Middle frontal gyrus (tissue), 1 donor: ENCODE data around the gene TAX1BP3.

Experiments
- DNase-seq: peaks from one replicate; pipeline ENCODE4 v3.0.0-alpha.2; 2015; ENCODE audit warnings: low spot score; ENCODE audit errors: extremely low spot score

TAX1BP3 gene

DNA sequence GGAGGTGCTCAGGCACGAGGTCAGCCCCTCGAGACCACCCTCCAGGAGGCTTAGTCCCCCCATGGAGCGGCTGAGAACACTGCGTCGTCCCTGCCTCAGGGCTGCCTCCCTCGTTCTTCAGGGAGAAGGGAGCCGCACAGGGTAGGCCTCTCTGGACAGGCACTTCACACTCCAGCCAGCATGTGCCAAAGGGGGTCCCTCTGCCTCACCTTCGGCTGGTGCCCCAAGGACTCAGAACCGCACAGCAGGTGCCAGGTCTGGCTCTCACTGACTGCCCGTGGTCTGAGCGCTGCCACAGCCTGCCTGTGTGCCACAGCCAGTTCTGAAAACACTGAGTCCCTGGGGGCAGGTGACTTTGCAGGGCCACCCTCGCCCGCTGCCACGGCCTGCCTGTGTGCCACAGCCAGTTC lies 20.5 kb upstream of the TAX1BP3 start:
- no peak for DNase-seq

GRCh38 chr17:3688027-3688553 lies 19.7 kb upstream of the TAX1BP3 start:
- no peak for DNase-seq

- no peak for DNase-seq
Measured at GRCh38 chr17:3685174-3685573, 16.8 kb upstream of the TAX1BP3 start.

GRCh38 chr17:3683054-3683511 lies 14.7 kb upstream of the TAX1BP3 start:
- DNase-seq = no peak

DNA sequence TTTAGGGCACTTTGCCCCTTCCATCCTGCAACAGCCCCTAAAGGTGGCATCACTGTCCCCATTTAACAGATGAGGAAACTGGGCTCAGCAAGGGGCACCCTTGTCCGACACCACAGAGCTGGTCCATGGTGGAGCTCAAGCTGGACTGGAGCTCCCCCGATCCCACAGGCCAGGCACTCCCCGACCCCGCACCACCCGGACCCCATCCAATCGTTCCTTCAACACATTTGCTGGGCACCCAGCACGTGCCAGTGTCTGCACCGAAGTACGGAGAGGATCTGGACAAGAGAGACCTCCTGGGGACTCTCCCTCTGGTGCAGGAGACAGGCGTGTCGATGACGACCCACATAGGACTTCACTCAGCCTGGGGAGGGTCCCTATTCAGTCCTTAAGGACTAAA lies 13.7 kb upstream of the TAX1BP3 start:
- no peak for DNase-seq

GRCh38 chr17:3681565-3681964 lies 13.2 kb upstream of the TAX1BP3 start:
- no peak for DNase-seq

- DNase-seq = no peak
Measured at GRCh38 chr17:3681057-3681456, 12.7 kb upstream of the TAX1BP3 start.

DNA sequence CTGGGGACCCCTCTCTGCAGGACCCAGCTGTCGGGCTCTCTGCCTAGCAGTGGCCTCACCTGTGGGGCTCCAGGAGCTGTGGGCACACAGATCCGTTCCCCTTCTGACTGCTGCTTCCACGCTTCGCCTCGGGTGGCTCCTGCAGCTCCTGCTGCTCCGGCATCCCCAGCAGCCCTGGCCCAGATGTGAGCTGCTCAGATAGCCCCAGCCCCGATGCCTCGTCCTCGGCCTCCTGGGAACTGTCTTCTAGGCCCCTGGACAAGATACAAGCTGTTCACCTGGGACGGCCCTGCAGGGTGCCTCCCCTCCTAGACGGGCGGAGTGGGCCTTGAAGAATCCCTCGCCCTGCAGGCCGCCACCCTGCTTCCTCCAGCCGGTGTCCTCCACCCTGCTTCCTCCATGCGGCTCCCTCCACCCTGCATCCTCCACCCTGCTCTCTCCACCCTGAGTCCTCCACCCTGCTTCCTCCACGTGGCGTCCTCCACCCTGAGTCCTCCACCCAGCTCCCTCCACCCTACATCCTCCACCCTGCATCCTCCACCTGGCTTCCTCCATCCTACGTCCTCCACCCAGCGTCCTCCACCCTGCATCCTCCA lies 11.3 kb upstream of the TAX1BP3 start:
- DNase-seq = no peak

DNA sequence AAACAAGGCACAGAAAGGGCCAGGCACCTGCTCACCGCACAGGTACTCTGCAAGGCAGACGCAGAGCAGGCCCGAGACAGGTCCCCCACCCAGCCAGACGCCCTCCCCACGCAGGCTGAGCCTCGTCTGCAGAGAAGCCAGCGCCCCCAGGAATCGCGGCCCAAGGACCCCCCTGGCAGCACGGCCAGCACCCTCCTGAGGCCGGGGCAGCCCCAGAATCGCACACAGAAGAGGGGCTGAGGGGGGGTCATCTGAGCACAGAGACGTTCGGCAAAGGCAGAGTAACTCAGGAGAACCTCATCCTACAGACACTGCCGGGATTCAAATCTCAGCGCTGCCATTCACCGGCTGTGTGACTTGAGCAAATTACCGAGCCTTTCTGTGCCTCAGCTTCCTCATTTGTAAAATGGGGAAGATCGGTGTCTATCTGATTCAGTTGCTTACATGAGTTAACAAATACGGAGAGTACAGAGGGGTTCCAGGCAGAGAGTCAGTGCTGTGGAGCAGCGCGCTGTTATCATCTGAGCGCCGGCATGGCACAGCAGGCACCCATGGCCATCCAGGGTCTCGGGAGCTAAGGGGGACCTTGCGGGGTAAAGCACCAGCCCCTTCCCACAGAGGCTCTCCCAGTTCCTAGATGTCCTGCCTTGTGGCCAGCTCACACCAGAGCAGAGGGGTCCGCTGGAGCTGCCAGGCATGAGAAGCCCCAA lies 10.6 kb upstream of the TAX1BP3 start:
- DNase-seq = no peak

GRCh38 chr17:3678095-3678820 lies 9.9 kb upstream of the TAX1BP3 start:
- no peak for DNase-seq

- no peak for DNase-seq
Measured at GRCh38 chr17:3675886-3676285, 7.5 kb upstream of the TAX1BP3 start.

GRCh38 chr17:3672571-3672970 lies 4.2 kb upstream of the TAX1BP3 start:
- DNase-seq = no peak

DNA sequence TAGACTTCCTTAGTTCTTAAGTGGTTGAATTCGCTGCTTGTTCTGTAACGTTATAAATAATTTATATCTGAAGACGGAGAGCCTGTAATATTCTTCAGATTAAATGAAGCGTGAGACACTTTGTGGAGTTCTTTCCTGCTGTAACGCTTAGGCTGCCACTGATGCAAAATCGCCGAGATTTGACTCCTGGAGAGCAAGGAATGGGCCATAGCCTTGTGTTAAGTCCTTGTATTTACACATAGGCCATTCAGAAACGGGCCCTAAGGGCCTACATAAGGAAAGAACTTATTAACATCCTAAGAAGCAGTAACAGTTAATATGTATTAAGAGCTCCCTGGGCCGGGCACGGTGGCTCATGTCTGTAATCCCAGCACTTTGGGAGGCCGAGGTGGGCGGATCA lies 1.2 kb upstream of the TAX1BP3 start:
- DNase-seq = no peak

DNA sequence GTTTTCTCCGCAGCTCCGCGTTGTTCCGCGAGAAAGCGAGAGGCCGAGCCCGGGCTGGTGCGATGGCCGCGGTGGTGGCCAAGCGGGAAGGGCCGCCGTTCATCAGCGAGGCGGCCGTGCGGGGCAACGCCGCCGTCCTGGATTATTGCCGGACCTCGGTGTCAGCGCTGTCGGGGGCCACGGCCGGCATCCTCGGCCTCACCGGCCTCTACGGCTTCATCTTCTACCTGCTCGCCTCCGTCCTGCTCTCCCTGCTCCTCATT lies 638 bp upstream of the TAX1BP3 start:
- DNase-seq = no peak

DNA sequence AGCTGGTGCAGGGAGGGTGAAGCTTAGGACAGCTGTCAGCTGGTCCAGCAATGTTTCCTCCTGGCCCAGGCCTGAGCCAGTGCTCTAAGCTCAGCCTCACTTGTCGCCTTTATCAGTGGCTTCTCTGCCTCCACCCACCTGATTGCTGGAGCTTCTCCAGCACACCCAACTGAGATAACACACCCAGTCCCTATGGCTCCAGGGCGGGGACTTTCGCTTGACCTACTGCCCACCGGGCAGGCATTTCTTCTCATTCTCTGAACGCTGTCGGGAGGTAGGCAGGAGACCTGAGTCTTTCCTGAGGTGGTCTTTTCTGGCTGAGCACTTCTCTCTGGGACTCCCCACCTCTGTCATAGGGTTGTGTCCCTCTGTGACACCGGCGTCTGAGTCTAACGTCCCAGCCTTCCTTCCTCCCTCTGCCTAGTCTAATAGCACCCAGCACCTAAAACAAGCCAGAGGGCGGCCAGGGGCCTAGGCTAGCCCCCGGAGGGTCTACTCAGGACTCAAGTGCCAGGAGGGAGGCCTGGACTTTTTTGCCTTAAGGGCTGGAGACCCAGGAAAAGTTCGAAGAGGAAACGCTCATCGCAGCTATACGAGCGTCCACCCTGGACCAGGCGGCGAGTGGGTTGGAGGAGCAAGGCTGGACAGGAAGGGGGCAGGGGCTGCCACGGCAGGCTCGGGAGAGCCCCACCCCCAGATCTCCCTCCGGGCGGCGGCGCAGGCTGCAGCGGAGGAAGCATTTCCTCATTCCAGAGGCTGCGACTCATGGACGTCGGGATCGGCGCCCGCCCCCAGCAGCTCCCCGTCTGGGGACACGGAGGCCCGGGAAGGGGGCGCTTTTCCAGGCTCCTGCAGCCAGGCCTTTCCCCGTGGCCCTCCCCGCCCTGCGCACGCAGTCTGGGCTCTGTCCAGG lies 756 bp downstream of the TAX1BP3 start:
- DNase-seq = no peak

DNA sequence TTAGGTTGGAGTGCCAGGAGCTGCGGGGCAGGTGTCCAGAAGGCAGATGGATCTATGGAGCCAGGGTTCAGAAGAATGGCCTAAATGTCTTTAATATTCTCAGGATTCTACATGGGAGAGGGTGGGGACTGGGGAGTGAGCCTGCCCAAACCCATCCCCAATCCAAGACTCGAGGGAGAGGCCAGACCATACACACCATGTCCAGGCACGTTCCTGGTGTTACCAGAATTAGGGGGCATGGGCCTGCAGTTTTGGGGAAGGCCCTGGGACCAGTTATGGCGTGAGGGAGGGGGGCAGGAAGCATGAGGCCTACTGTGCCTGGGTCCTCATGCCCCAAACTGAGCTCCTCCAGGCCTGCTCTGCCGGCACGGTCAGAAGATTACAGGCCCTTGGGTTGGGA lies 1.9 kb downstream of the TAX1BP3 start:
- no peak for DNase-seq

DNA sequence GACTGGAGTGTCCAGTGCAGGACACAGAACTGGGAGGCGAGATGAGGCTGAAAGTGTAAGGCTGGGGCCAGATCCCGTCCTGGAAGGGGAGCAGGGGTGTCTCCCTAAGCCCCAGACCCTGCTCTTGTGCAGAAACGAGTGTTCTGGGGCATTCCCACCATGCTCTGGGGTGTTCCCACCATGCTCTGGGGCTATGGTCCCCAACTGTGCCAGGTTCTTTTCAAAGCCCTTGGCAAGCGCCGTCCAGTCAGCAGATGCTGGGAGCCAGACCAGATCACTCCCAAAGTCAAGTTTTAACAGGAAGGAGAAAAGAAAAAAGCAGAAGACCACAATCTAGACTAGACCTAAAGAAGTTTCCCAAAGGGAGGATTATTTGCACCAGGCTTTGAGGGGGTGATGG lies 2.5 kb downstream of the TAX1BP3 start:
- no peak for DNase-seq

- DNase-seq = no peak
Measured at GRCh38 chr17:3663102-3664011, 5.0 kb downstream of the TAX1BP3 start.

DNA sequence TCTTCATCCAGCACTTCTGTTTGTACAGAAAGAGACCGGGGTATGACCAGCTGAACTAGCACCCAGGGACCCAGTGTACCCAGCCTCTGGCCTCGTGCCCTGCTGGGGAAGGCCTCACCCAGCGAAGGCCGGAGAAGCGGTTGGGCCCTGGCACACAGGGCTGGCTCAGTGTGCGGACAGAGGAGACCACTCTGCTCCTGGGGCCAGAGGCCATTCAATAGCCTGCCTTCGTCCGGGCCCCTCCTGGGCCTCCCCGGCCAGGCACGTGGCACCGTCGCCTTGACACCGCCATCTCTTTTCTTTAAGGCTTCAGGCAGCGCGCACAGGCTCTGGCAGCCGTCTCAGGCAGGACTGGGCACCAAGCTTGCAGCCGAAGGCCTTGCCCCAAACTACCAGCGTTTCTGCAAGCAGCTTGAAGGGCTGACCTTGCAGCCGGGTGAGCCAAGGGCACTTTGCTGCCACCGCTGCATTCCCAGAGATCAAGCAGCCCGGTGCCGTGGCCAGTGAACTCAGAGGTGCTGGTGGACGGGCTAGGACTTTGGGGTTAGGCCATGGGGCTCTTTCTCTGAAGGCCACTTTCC lies 8.0 kb downstream of the TAX1BP3 start:
- DNase-seq = no peak

DNA sequence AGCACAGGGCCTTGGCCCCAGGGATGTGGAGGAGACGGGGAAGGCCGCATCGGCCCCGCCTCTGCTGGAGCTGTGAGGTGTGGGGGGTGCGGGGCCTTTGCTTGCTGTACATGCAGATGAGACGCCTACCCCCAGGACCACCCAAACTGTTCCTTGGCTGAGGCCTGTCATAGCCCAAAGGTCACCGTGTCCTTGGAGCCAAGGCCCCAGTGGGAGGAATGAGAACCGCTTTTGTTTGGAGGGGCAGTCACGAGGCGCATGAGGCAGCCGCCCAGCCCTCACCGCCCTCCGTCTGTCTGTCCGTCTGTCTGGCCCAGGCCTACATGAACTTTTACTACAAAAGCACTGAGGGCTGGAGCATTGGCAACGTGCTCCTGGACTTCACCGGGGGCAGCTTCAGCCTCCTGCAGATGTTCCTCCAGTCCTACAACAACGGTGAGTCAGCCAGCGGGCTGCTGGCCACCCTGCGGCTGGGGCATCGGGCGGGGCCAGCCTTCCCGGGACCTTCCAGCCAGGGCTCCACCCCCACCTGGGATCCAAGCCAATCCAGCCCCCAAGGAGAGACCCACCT lies 8.8 kb downstream of the TAX1BP3 start:
- no peak for DNase-seq
